Stimulated activated naive CD4-positive, alpha-beta T cell treated with Interleukin-2 at 50 U/mL for 16 hours (primary cell): Measurements from ENCODE around the gene HOXA9.

Source experiments
- DNase-seq: peaks from one replicate; lab custom pipeline; 2025; lab: John Stamatoyannopoulos, UW

The HOXA9 gene

GRCh38 chr7:27164367-27165088, 809 bp downstream of the HOXA9 start:
- no peak for DNase-seq

GRCh38 chr7:27164045-27164366, 1.3 kb downstream of the HOXA9 start:
- DNase-seq = no peak

- DNase-seq = no peak
Measured at GRCh38 chr7:27163288-27164044, 1.9 kb downstream of the HOXA9 start.

GRCh38 chr7:27162561-27163287, 2.6 kb downstream of the HOXA9 start:
- no peak for DNase-seq

GRCh38 chr7:27161721-27162560, 3.4 kb downstream of the HOXA9 start:
- DNase-seq = no peak

- DNase-seq = no peak
Measured at GRCh38 chr7:27161214-27161720, 4.1 kb downstream of the HOXA9 start.

GRCh38 chr7:27160546-27161213, 4.7 kb downstream of the HOXA9 start:
- DNase-seq = peak; percentile 81

GRCh38 chr7:27160145-27160545, 5.2 kb downstream of the HOXA9 start:
- no peak for DNase-seq

GRCh38 chr7:27159266-27160144, 5.8 kb downstream of the HOXA9 start:
- DNase-seq = no peak

- no peak for DNase-seq
Measured at GRCh38 chr7:27158436-27159265, 6.7 kb downstream of the HOXA9 start.

GRCh38 chr7:27157702-27158431, 7.5 kb downstream of the HOXA9 start:
- DNase-seq = no peak

GRCh38 chr7:27156916-27157701, 8.2 kb downstream of the HOXA9 start:
- no peak for DNase-seq

- DNase-seq = no peak
Measured at GRCh38 chr7:27156508-27156898, 8.8 kb downstream of the HOXA9 start, which contains the start of gene HOXA7. TSS of gene HOXA7 (minus strand) at chr7:27156675. CDS start at chr7:27156545, 130 bp downstream.

GRCh38 chr7:27155816-27156507, 9.4 kb downstream of the HOXA9 start:
- DNase-seq = no peak

GRCh38 chr7:27154901-27155815, 10.2 kb downstream of the HOXA9 start:
- DNase-seq = no peak

GRCh38 chr7:27154369-27154768, 11.0 kb downstream of the HOXA9 start:
- no peak for DNase-seq
